GM19463 (cell line): Measurements from ENCODE around the gene C2orf81.

Source experiments
- ATAC-seq: cut with Tn5 transposase; IDR thresholded peaks from one replicate; pipeline ENCODE4 v1.9.1; 2021; ENCODE audit warnings: mild to moderate bottlenecking, moderate library complexity; ENCODE audit not compliant: unreplicated experiment

Gene C2orf81

GRCh38 chr2:74364533-74365505, 56.6 kb downstream of the C2orf81 start:
- ATAC-seq = no peak
